WTC11 (cell line): ENCODE measurements around the gene KCNG4.

Source experiments
- CREB1 ChIP-seq: sonication (generic); formaldehyde crosslinking; IDR thresholded peaks from 2 replicates; pipeline ENCODE4 v1.8.0; 2023; ENCODE audit warnings: mild to moderate bottlenecking, missing genetic modification reagents
- CTCF ChIP-seq: fragments of 200-600 bp; IDR thresholded peaks from 2 replicates; pipeline ENCODE4 v1.8.0; 2022; ENCODE audit warnings: antibody characterized with exemption
- E2F1 ChIP-seq: sonication (generic); formaldehyde crosslinking; IDR thresholded peaks from 2 replicates; pipeline ENCODE4 v1.8.0; 2022; ENCODE audit warnings: mild to moderate bottlenecking, missing genetic modification reagents
- E2F5 ChIP-seq: sonication (generic); formaldehyde crosslinking; IDR thresholded peaks from 2 replicates; pipeline ENCODE4 v1.8.1; 2022; ENCODE audit warnings: mild to moderate bottlenecking, moderate library complexity, missing genetic modification reagents
- EMX1 ChIP-seq: fragments of 250-450 bp; sonication (Bioruptor Pico); IDR thresholded peaks from 2 replicates; pipeline ENCODE4 v1.8.0; 2021; ENCODE audit warnings: mild to moderate bottlenecking
- FOXJ3 ChIP-seq: sonication (generic); formaldehyde crosslinking; IDR thresholded peaks from 2 replicates; pipeline ENCODE4 v1.9.0; 2021; ENCODE audit warnings: missing genetic modification reagents, mild to moderate bottlenecking, borderline replicate concordance
- FOXP4 ChIP-seq: sonication (generic); formaldehyde crosslinking; IDR thresholded peaks from 2 replicates; pipeline ENCODE4 v1.8.0; 2022; ENCODE audit warnings: mild to moderate bottlenecking, missing genetic modification reagents
- JUN ChIP-seq: sonication (generic); formaldehyde crosslinking; IDR thresholded peaks from 2 replicates; pipeline ENCODE4 v1.8.0; 2023; ENCODE audit warnings: mild to moderate bottlenecking, missing genetic modification reagents
- NR3C1 ChIP-seq: sonication (generic); formaldehyde crosslinking; conservative IDR thresholded peaks from 2 replicates; pipeline ENCODE4 v1.8.1; 2023; ENCODE audit warnings: low read depth, mild to moderate bottlenecking, missing genetic modification reagents
- PREB ChIP-seq: sonication (generic); formaldehyde crosslinking; IDR thresholded peaks from 2 replicates; pipeline ENCODE4 v1.8.1; 2022; ENCODE audit warnings: mild to moderate bottlenecking, missing genetic modification reagents, moderate library complexity, borderline replicate concordance
- SP1 ChIP-seq: sonication (generic); formaldehyde crosslinking; conservative IDR thresholded peaks from 2 replicates; pipeline ENCODE4 v1.8.1; 2022; ENCODE audit warnings: missing genetic modification reagents
- TCF7 ChIP-seq: sonication (generic); formaldehyde crosslinking; IDR thresholded peaks from 2 replicates; pipeline ENCODE4 v1.8.0; 2022; ENCODE audit warnings: mild to moderate bottlenecking, low read depth, missing genetic modification reagents, moderate library complexity
- USF2 ChIP-seq: sonication (generic); formaldehyde crosslinking; IDR thresholded peaks from 2 replicates; pipeline ENCODE4 v1.8.1; 2023; ENCODE audit warnings: mild to moderate bottlenecking, missing genetic modification reagents, moderate library complexity
- ZNF138 ChIP-seq: sonication (generic); formaldehyde crosslinking; conservative IDR thresholded peaks from 2 replicates; pipeline ENCODE4 v1.8.1; 2022; ENCODE audit warnings: mild to moderate bottlenecking, moderate library complexity, missing genetic modification reagents

- TF ChIP-seq FOXJ3 (CRISPR knock-in tag) (no peak), PREB (CRISPR knock-in tag) (no peak), TCF7 (CRISPR knock-in tag) (no peak), ZNF138 (no peak), CTCF (no peak), EMX1 (CRISPR knock-in tag) (no peak), FOXP4 (CRISPR knock-in tag) (no peak), E2F5 (CRISPR knock-in tag) (no peak), SP1 (no peak), CREB1 (no peak), NR3C1 (CRISPR knock-in tag) (no peak), E2F1 (CRISPR knock-in tag) (no peak), USF2 (CRISPR knock-in tag) (no peak), JUN (no peak)
Measured at GRCh38 chr16:84241778-84242177, 2.0 kb upstream of the KCNG4 start.
